MM.1S (cell line): ENCODE measurements around the gene TOX3.

Experiments used
- EZH2 ChIP-seq: fragments of 300-600 bp; sonication (generic); optimal IDR thresholded peaks from 2 replicates; pipeline ENCODE3; 2017; ENCODE audit warnings: low read depth, mild to moderate bottlenecking, antibody characterized with exemption, low read length, mixed read lengths
- EZH2phosphoT487 ChIP-seq: fragments of 300-600 bp; sonication (generic); IDR thresholded peaks from 2 replicates; pipeline ENCODE4 v1.6.1; 2018; ENCODE audit warnings: antibody characterized with exemption, low read length
- TF ChIP-seq, protein P1 (sequence below): fragments of 300-600 bp; sonication (generic); IDR thresholded peaks from 2 replicates; pipeline ENCODE4 v1.5.1; 2016; ENCODE audit warnings: antibody characterized with exemption, low read length, mixed read lengths

DNA sequence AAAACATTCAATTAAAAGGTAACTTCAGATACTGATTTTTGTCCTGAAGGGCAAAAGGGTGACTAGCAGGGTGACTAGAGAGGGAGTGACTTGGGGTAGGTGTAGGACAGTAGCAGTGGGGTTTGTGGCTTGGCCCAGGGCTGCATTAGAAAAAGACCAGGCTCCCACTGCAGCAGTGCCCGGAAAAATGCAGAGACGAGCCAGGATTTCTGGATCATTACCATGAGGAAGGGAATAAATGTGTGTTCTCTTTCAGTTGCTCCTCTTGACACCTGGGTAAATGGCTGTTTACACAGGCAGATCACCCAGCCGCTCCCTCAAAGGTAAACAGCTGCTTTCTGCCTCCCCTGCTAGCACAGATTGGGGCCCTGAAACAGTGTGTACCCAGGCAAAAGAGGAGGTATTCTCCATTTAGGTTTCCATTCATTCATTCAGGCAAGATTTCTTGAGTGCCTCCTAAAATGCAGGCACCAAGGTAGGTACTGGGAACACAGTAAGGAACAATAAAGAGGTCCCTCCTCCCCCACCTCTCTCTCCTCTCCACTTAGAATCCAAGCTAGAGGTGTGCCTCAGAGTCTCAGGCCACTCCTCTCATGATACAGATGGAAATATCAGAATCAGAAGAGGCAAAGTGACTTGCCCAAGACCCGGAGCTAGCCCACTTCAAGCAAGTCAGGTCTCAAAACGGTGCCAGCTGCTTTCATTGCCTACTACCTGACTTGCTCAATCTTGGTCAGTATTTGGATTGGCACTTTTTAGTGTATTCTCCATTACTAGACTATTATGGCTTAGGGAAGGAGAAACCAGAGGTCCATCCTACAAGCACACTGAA lies 15.2 kb upstream of the TOX3 start:
- TF ChIP-seq, protein P1, sequence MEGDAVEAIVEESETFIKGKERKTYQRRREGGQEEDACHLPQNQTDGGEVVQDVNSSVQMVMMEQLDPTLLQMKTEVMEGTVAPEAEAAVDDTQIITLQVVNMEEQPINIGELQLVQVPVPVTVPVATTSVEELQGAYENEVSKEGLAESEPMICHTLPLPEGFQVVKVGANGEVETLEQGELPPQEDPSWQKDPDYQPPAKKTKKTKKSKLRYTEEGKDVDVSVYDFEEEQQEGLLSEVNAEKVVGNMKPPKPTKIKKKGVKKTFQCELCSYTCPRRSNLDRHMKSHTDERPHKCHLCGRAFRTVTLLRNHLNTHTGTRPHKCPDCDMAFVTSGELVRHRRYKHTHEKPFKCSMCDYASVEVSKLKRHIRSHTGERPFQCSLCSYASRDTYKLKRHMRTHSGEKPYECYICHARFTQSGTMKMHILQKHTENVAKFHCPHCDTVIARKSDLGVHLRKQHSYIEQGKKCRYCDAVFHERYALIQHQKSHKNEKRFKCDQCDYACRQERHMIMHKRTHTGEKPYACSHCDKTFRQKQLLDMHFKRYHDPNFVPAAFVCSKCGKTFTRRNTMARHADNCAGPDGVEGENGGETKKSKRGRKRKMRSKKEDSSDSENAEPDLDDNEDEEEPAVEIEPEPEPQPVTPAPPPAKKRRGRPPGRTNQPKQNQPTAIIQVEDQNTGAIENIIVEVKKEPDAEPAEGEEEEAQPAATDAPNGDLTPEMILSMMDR = no peak
- TF ChIP-seq EZH2phosphoT487 (no peak), EZH2 (no peak)
